Liver (tissue), 3 donors: ENCODE data around the gene AFF2.

Experiments used
- EGR1 ChIP-seq, 2 donors: IDR thresholded peaks; 2 replicates each; pipeline ENCODE4 v1.6.1; 2016 to 2018; ENCODE audit warnings: antibody characterized with exemption in 2 of 2, low read depth in 2 of 2
- GABPA ChIP-seq, 2 donors: IDR thresholded peaks in 1 of 2; conservative IDR thresholded peaks in 1 of 2; 2 replicates each; pipeline ENCODE4 v1.6.1; 2016; ENCODE audit warnings: antibody characterized with exemption in 2 of 2, mild to moderate bottlenecking in 1 of 2, moderate library complexity in 1 of 2
- JUND ChIP-seq, 2 donors: IDR thresholded peaks; 2 replicates each; pipeline ENCODE4 v1.6.1; 2016; ENCODE audit warnings: antibody characterized with exemption in 2 of 2
- RXRA ChIP-seq, 2 donors: IDR thresholded peaks; 2 replicates each; pipeline ENCODE4 v1.6.1; 2017 to 2018; ENCODE audit warnings: antibody characterized with exemption in 2 of 2, mild to moderate bottlenecking in 1 of 2
- YY1 ChIP-seq: IDR thresholded peaks from 2 replicates; pipeline ENCODE4 v1.6.1; 2016; ENCODE audit warnings: antibody characterized with exemption, mild to moderate bottlenecking
- TF ChIP-seq, protein P1 (sequence below): fragments of 150-350 bp; IDR thresholded peaks from 2 replicates; pipeline ENCODE4 v1.5.1; 2017; ENCODE audit warnings: improper control_type of control experiment, low read depth, low read length; ENCODE audit not compliant: missing input control
- TF ChIP-seq, protein P2 (sequence below): IDR thresholded peaks from 2 replicates; pipeline ENCODE4 v1.6.1; 2016; ENCODE audit warnings: antibody characterized with exemption
- TF ChIP-seq, protein P3 (sequence below): IDR thresholded peaks from 2 replicates; pipeline ENCODE4 v1.6.1; 2016; ENCODE audit warnings: antibody characterized with exemption
- donor health status: healthy.
- donor health status: healthy.

DNA sequence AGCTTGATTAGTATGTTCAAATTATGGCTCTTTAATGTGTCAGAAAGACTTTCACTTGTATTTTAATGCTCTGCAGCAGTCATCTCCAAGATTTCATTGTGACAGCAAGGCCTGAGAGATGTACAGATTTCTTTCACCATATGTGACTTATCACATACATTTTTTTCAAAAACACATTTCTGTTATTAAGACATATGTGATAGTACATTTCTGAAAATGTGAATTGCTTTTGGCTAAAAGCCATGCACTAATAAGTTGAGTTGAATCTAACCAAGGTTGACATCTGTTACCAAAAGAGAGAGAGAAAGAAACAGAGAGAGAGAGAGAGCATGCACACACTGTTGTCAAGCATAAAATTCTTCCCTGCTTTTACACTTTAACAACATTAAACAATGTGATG is 409.3 kb downstream of the AFF2 start:
- TF ChIP-seq, protein P1, sequence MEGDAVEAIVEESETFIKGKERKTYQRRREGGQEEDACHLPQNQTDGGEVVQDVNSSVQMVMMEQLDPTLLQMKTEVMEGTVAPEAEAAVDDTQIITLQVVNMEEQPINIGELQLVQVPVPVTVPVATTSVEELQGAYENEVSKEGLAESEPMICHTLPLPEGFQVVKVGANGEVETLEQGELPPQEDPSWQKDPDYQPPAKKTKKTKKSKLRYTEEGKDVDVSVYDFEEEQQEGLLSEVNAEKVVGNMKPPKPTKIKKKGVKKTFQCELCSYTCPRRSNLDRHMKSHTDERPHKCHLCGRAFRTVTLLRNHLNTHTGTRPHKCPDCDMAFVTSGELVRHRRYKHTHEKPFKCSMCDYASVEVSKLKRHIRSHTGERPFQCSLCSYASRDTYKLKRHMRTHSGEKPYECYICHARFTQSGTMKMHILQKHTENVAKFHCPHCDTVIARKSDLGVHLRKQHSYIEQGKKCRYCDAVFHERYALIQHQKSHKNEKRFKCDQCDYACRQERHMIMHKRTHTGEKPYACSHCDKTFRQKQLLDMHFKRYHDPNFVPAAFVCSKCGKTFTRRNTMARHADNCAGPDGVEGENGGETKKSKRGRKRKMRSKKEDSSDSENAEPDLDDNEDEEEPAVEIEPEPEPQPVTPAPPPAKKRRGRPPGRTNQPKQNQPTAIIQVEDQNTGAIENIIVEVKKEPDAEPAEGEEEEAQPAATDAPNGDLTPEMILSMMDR, result no peak
- TF ChIP-seq YY1 (no peak), RXRA (IDR thresholded peaks at IDR 0.05) (no peak), EGR1 (IDR thresholded peaks at IDR 0.05; ENCODE audit: low read depth in 2 of 2) (no peak), JUND (IDR thresholded peaks at IDR 0.05) (no peak), GABPA (IDR thresholded peaks at IDR 0.05 in 1 of 2, conservative IDR thresholded peaks at IDR 0.05 in 1 of 2) (no peak)
- TF ChIP-seq, protein P2, sequence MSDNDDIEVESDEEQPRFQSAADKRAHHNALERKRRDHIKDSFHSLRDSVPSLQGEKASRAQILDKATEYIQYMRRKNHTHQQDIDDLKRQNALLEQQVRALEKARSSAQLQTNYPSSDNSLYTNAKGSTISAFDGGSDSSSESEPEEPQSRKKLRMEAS, result no peak
- TF ChIP-seq, protein P3, sequence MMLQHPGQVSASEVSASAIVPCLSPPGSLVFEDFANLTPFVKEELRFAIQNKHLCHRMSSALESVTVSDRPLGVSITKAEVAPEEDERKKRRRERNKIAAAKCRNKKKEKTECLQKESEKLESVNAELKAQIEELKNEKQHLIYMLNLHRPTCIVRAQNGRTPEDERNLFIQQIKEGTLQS, result no peak
